Activated naive CD4-positive, alpha-beta T cell treated with anti-CD3 and anti-CD28 coated beads, Interleukin-2, amount 10 ng/mL, durations not matched to agents 7 days and 5 days (primary cell): Measurements from ENCODE around the gene ZSWIM6.

Experiments
- CTCF ChIA-PET: fragments of 350-600 bp; sonication (Branson Sonifier 250); formaldehyde crosslinking; loops from one replicate; lab custom pipeline; 2021; ENCODE audit warnings: antibody characterized with exemption; lab: Charles Lee
- DNase-seq: peaks from one replicate; pipeline ENCODE4 v3.0.0-alpha.2; 2020
- H3K27ac Mint-ChIP-seq: one replicate; pipeline ENCODE4 v1.8.0; 2021; ENCODE audit warnings: mild to moderate bottlenecking, moderate library complexity, mixed read lengths
- H3K27me3 Mint-ChIP-seq: one replicate; pipeline ENCODE4 v1.8.0; 2021; ENCODE audit warnings: mild to moderate bottlenecking, mixed read lengths
- H3K36me3 Mint-ChIP-seq: one replicate; pipeline ENCODE4 v1.8.0; 2021; ENCODE audit warnings: mixed read lengths
- H3K4me1 Mint-ChIP-seq: one replicate; pipeline ENCODE4 v1.8.0; 2021; ENCODE audit warnings: mixed read lengths
- H3K4me3 Mint-ChIP-seq: one replicate; pipeline ENCODE4 v1.8.0; 2021; ENCODE audit warnings: mild to moderate bottlenecking, moderate library complexity, mixed read lengths
- H3K9me3 Mint-ChIP-seq: one replicate; pipeline ENCODE4 v1.8.0; 2021; ENCODE audit warnings: mixed read lengths

The ZSWIM6 gene

GRCh38 chr5:61313960-61314681 lies 17.9 kb upstream of the ZSWIM6 start:
- peaks cover 21% of the 10 kb centered on the region for H3K27me3 Mint-ChIP-seq
- no peaks in the 10 kb centered on the region for H3K36me3 Mint-ChIP-seq
- H3K27ac Mint-ChIP-seq: no peak overlapping the region
- DNase-seq: no peak
- H3K9me3 Mint-ChIP-seq: no peaks in the 10 kb centered on the region
- CTCF ChIA-PET: interaction anchor here (0.7 kb wide), 1 partner anchor 506 kb away, joined by 3 read pairs; no protein-coding TSS in a partner anchor
- H3K4me1 Mint-ChIP-seq: peaks cover 2% of the 10 kb centered on the region
- H3K4me3 Mint-ChIP-seq: no peak overlapping the region

GRCh38 chr5:61318376-61318775 lies 13.7 kb upstream of the ZSWIM6 start:
- Mint-ChIP-seq H3K27ac (no peak overlapping the region), H3K4me3 (no peak overlapping the region), H3K36me3 (no peaks in the 10 kb centered on the region), H3K4me1 (peaks cover 8% of the 10 kb centered on the region), H3K27me3 (peaks cover 9% of the 10 kb centered on the region), H3K9me3 (no peaks in the 10 kb centered on the region)
- CTCF ChIA-PET: no interaction called here
- no peak for DNase-seq

DNA sequence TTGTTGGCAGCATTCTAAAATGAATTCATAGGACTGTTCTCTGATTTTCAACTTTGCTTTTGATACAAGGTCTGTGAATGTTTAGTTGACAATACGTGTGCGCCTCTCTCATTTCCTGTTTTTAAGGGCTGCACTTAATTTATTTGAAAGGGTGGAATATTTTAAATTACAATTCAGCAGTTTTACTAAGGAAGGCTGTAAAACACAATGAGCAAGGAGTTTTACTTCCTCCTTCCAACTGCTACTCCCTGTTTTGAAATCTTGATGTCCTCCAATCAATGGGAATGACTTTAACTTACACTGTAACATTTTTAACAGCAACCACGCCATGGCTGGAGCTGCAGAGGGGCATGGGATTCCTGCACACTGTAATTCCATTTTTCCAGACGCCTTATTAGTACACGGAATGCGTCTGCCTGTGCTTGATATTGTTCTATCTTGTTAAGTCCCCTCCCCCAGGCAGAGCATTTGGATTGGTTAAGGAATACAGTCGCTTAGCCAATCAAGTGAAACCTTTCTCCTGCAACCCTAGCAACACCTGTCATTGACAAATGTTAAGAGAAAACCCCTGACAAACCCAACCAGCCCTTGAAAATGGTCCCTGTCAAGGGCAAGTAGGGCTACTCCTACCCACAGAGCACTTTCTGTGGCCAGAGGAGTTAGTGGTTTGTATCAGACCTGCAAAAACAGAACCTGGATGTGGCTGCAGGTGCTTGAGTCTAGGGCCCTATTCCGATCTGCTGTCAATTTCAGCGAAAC lies 12.5 kb upstream of the ZSWIM6 start:
- peaks cover 8% of the 10 kb centered on the region for H3K4me1 Mint-ChIP-seq

GRCh38 chr5:61320860-61321259 lies 11.2 kb upstream of the ZSWIM6 start:
- CTCF ChIA-PET: no interaction called here
- H3K36me3 Mint-ChIP-seq: no peaks in the 10 kb centered on the region
- H3K4me1 Mint-ChIP-seq: peaks cover 8% of the 10 kb centered on the region

More for the DNA sequence above, 12.5 kb upstream of the ZSWIM6 start:
- no peak overlapping the region for H3K27ac Mint-ChIP-seq
- H3K36me3 Mint-ChIP-seq: no peaks in the 10 kb centered on the region
- H3K27me3 Mint-ChIP-seq: peaks cover 3% of the 10 kb centered on the region
- no peak overlapping the region for H3K4me3 Mint-ChIP-seq
- H3K9me3 Mint-ChIP-seq: no peaks in the 10 kb centered on the region
- CTCF ChIA-PET: no interaction called here
- DNase-seq: no peak

GRCh38 chr5:61321669-61322068 lies 10.4 kb upstream of the ZSWIM6 start:
- CTCF ChIA-PET: no interaction called here
- Mint-ChIP-seq H3K27ac (no peak overlapping the region), H3K36me3 (no peaks in the 10 kb centered on the region), H3K4me3 (no peak overlapping the region), H3K9me3 (no peaks in the 10 kb centered on the region), H3K4me1 (peaks cover 8% of the 10 kb centered on the region), H3K27me3 (peaks cover 8% of the 10 kb centered on the region)
- no peak for DNase-seq

More at GRCh38 chr5:61320860-61321259, 11.2 kb upstream of the ZSWIM6 start:
- DNase-seq: no peak
- Mint-ChIP-seq H3K4me3 (no peak overlapping the region), H3K27ac (no peak overlapping the region), H3K27me3 (peaks cover 3% of the 10 kb centered on the region), H3K9me3 (no peaks in the 10 kb centered on the region)

- Mint-ChIP-seq H3K27me3 (peaks cover 22% of the 10 kb centered on the region), H3K36me3 (no peaks in the 10 kb centered on the region), H3K4me1 (peaks cover 13% of the 10 kb centered on the region), H3K4me3 (no peak overlapping the region), H3K9me3 (no peaks in the 10 kb centered on the region), H3K27ac (no peak overlapping the region)
- CTCF ChIA-PET: no interaction called here
- DNase-seq: no peak
Observed at GRCh38 chr5:61322738-61323725, 9.0 kb upstream of the ZSWIM6 start.

- Mint-ChIP-seq H3K27ac (no peak overlapping the region), H3K9me3 (no peaks in the 10 kb centered on the region), H3K4me3 (no peak overlapping the region), H3K36me3 (peaks cover 2% of the 10 kb centered on the region), H3K4me1 (peaks cover 28% of the 10 kb centered on the region), H3K27me3 (peaks cover 53% of the 10 kb centered on the region)
- CTCF ChIA-PET: no interaction called here
- no peak for DNase-seq
Observed at GRCh38 chr5:61327760-61328753, 4.0 kb upstream of the ZSWIM6 start.

DNA sequence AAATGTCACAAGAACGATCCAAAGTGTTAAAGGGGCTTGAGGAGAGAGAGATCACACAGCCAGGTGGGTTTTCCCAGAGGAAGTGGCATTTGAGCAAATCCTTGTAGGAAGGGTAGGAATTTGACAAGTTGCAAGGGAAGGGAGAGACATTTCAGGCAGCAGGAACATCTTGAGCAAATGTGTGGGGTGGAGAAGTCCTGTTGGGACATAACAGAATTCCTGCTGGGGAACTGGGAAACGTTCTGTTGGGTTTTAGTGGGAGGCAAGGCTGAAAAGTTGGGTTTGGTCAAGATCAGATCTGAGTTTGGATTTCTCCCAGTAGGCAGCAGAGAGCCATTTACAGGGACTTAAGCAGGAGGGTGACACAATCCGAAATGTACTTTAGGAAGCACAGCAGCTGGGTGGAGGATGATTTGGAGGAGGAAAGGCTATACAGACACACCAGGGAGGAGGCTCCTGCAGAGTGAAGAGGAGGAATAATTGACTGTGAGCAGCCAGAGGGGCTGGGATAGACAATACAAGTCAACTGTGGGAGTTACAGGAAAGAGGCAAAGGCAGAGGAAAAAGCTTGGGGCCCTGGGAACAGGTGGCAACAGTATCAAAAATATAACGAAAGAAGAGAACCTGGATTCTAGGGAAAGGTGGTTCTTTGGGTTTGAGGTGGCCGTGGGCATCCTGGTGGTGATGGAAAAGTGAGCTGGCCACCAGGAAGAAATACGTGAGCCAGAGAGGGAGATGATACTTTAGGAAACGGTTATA lies 3.1 kb upstream of the ZSWIM6 start:
- Mint-ChIP-seq H3K4me3 (peak overlapping the region; percentile 3), H3K36me3 (peaks cover 3% of the 10 kb centered on the region), H3K27ac (no peak overlapping the region), H3K27me3 (peaks cover 60% of the 10 kb centered on the region), H3K4me1 (peaks cover 30% of the 10 kb centered on the region), H3K9me3 (no peaks in the 10 kb centered on the region)
- DNase-seq: no peak
- CTCF ChIA-PET: no interaction called here

- H3K36me3 Mint-ChIP-seq: peaks cover 6% of the 10 kb centered on the region
- peak overlapping the region; percentile 78 for H3K4me3 Mint-ChIP-seq
- peaks cover 37% of the 10 kb centered on the region for H3K4me1 Mint-ChIP-seq
- H3K27ac Mint-ChIP-seq: no peak overlapping the region
- no peak for DNase-seq
- CTCF ChIA-PET: interaction anchor here (0.8 kb wide), 1 partner anchor 160 kb away, joined by 4 read pairs; no protein-coding TSS in a partner anchor
- peaks cover 66% of the 10 kb centered on the region for H3K27me3 Mint-ChIP-seq
- no peaks in the 10 kb centered on the region for H3K9me3 Mint-ChIP-seq
Observed at GRCh38 chr5:61329550-61330128, 2.4 kb upstream of the ZSWIM6 start.

GRCh38 chr5:61330341-61330844 lies 1.7 kb upstream of the ZSWIM6 start:
- H3K4me1 Mint-ChIP-seq: peaks cover 39% of the 10 kb centered on the region
- H3K9me3 Mint-ChIP-seq: no peaks in the 10 kb centered on the region
- no peak for DNase-seq
- H3K4me3 Mint-ChIP-seq: peak overlapping the region; percentile 78
- H3K27ac Mint-ChIP-seq: peak overlapping the region; percentile 83
- CTCF ChIA-PET: interaction anchor here (0.8 to 1.8 kb wide), 3 partner anchors 22 to 166 kb away, joined by 3 to 7 read pairs (median 4); no protein-coding TSS in a partner anchor
- peaks cover 70% of the 10 kb centered on the region for H3K27me3 Mint-ChIP-seq
- H3K36me3 Mint-ChIP-seq: peaks cover 6% of the 10 kb centered on the region

GRCh38 chr5:61330845-61331406 lies 1.1 kb upstream of the ZSWIM6 start:
- Mint-ChIP-seq H3K4me3 (peak overlapping the region; percentile 91), H3K9me3 (no peaks in the 10 kb centered on the region), H3K27me3 (peaks cover 70% of the 10 kb centered on the region), H3K27ac (peak overlapping the region; percentile 83), H3K4me1 (peaks cover 39% of the 10 kb centered on the region), H3K36me3 (peaks cover 6% of the 10 kb centered on the region)
- CTCF ChIA-PET: interaction anchor here (0.8 to 1.8 kb wide), 4 partner anchors 23 to 167 kb away, joined by 3 to 7 read pairs (median 4); no protein-coding TSS in a partner anchor
- DNase-seq: peak; percentile 78
